Body of pancreas (tissue), 4 donors: ENCODE measurements around the gene ERC1.

Source experiments
- CTCF ChIP-seq, 7 experiments: fragments of 450-650 bp in 4 of 7; fragments of 200-600 bp in 3 of 7; sonication (generic) in 3 of 7; IDR thresholded peaks; one replicate each; pipeline ENCODE4 v1.5.1; 2016 to 2019; ENCODE audit warnings: antibody characterized with exemption in 7 of 7
- POLR2A ChIP-seq, 3 donors: fragments of 450-650 bp; IDR thresholded peaks; one replicate each; pipeline ENCODE4 v1.6.1; 2016; ENCODE audit warnings: antibody characterized with exemption in 3 of 3, mild to moderate bottlenecking in 2 of 3

GRCh38 chr12:1007276-1007675, 16.3 kb downstream of the ERC1 start:
- TF ChIP-seq CTCF (IDR thresholded peaks at IDR 0.05) (no peak), POLR2A (IDR thresholded peaks at IDR 0.05) (no peak)
